ENCODE results near the gene ADARB1.
A peak's percentile ranks its signal among the peaks of the same experiment; 100 is the strongest.

Gene ADARB1

DNA sequence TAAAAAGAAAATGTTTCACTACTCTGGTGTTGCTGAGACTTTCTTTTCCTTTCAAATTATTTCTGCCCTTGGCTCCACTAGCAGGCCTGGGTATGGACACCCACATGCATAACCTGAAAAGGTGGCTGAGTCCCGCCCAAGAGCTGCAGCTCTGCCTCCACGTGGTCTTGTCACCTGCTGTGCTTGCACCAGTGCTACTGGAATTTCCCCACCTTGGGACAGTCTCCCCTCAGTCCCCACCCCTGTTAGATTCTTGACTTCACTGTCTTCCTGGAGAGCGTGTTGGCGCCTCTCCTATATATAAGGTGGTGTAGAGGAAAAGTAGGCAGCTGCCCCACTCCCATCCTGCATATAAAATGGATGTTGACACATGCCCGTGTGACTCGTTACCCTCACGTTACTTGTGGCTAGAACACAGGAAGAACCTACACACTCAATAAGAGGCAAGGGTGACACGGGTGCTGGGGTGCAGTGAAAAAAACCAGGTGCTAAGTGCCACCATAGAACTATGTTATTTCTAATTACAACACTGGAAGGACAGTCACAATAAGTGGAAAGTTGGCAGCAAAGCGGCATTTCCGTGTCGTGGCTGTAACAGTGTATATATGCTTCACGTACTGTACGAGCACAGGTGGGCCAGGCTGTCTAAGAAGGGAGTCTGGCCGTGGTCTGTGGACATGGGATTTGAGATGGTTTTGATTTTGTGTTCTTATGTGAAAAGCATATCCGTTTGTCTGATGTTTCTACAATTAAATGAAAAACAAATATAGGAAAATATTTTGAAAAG lies 152.4 kb downstream of the ADARB1 start:
- DNase-seq (ENCODE audit: low read depth in 2 of 2) = no peak

DNA sequence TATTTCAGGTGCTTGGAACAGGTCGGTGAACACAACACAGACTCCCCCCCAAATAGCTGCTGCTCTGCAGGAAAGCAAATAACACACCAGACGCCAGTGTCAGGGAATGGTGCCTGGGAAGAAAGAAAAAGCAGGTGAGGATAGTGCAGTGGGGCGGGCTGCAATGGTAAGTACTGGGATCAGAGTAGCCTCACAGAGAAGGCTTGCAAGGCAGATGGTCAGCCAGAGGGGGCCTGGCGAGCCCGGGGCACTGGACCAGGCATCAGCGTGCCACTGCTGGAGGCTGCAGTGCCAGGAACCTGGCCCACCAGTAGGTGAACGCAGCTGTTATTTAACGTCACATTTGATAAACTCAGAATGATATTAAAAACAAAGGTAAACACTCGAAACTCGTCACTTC lies 153.4 kb downstream of the ADARB1 start:
- no peak for DNase-seq (ENCODE audit: low read depth in 2 of 2)

DNA sequence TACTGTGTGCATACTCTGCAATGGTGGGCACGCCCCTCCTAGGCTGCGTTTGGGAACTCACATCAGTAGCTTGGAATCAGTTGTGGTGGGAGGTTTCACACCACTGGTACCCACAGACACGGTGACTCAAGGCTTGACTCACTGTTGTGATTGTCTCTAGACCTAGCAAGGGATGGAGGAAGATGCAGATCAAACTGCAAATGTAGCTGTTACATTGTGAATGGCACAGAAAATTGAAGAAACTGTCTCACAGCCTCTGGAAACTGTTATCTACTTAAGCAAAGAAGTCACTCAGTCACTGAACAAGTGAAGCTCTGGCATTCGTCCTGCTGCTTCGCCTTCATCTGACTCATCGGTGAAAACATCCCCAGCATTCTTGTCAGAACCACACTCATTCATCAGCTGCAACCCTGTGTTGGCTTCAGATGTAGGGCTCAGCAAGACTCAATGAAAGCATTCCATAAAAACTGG lies 153.8 kb downstream of the ADARB1 start:
- DNase-seq (ENCODE audit: low read depth in 2 of 2) = peak; percentile 97

DNA sequence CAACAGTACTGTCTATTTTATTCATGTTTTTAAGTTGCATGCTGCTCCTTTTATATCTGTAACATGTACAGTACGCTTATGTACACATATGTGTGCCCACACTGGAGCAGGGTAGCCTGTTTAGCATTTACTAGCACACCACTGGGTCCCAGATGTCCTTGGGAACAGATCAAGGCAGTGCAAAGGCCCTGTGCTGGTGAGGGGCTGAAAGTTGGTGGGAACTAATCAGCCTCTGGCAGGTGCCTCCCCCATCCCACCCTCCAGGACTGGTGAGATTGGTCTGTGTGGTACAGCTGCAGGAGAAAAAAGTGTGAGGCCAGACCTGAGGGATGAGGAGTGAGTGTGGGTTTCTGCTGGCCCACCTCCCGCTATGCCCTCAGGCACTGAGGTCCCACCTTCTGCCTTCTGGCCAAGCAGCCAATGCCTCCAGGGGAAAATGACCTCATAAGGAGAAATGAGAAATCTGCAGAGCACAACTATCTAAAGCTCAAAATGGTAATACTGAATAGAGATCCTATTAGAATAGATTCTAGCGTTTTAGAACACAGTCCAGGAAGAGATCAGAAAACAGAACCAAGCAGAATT lies 154.4 kb downstream of the ADARB1 start:
- DNase-seq (ENCODE audit: low read depth in 2 of 2) = no peak

DNA sequence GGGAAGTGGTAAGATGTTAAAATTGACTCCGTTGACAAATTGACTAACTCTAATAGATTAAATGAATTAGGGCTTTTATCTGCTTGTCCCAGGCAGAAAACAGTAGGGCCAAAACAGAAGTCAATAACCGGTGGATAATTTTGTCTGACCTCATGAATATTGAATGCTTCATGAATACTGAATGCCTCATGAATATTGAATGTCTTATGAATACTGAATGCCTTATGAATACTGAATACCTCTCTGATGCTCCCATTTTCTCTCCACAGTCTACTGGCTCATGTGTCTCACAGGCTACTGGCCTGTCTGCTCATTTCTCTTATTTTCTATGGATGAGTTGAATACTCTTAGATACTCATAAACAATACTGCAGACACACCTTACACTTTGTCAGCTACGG lies 157.3 kb downstream of the ADARB1 start:
- DNase-seq (ENCODE audit: low read depth in 2 of 2) = no peak

DNA sequence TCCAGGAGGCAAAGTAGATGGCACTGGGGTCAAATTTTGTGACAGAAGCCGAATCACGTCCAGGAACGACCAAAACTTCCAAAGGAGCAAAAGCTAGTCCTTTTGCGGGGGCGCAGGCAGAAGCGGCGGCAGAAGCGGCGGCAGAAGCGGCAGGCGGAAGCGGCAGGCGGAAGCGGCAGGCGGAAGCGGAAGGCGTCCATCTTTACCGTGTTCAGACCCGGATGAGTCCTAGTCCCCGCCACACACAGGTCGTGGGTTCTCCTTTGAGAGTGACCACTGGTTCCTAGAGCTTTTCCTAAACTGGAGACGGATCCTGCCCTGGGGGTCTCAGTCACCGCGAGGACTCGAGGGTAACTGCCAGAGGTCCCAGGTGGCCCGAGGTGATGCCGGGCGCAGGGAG lies 159.7 kb downstream of the ADARB1 start:
- DNase-seq (ENCODE audit: low read depth in 2 of 2) = no peak

DNA sequence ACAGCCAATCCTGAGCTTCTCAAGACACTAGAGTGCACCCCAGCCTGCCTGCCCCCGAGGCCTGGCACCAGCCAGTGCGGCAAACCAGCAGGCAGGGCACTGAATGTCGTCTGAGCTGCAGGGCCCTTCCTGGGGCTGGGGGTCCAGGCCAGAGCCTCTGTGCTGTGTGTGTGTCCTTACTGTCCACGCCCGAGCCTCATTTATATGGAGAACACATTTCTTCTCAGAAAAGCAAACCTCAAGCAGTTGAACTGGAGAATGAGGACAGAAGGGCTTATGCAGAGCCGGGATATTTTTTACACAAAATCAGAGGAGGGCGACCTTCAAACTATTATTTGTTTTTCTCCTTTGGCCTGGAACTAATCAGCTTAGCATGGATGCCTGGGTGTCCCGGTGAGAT lies 160.6 kb downstream of the ADARB1 start:
- no peak for DNase-seq (ENCODE audit: low read depth in 2 of 2)

DNA sequence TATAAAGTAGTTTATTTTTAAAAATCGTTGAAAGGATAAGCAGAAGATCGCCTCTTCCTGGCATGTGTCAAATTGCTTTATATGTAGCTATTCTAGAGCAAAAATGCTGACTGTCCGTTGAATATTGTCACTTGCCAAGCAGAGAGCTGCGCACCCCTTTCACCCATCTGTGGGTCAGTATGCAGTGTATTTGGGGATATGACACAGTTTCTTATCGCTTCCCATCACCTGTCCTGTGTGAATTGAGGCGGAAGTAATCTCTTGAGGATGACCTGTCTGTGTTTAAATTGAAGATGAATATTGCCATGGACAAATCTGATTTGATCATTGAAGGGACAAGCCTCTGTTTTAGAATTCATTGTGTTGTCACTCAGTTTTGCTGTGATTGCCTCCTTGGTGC lies 161.1 kb downstream of the ADARB1 start:
- no peak for DNase-seq (ENCODE audit: low read depth in 2 of 2)

DNA sequence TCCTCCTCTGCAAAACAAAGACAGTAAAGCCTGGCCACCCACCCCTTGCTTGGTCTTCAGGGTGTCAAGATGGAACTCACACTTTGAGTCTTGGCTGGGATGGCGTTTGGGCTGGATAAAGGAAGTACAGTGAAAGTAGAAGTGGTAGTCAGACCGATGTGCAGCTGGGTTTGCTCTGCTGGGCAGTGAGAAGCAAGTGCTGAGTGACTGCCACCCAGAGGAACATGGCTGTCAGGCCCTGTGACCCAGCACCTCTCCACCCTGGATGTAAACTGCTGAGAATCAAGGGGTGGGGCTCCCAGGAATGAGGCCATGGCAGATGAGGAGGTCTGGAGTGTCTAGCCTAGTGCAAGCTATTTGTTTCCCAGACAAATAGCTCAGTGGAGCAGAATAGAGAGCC lies 162.1 kb downstream of the ADARB1 start:
- DNase-seq (ENCODE audit: low read depth in 2 of 2) = no peak

DNA sequence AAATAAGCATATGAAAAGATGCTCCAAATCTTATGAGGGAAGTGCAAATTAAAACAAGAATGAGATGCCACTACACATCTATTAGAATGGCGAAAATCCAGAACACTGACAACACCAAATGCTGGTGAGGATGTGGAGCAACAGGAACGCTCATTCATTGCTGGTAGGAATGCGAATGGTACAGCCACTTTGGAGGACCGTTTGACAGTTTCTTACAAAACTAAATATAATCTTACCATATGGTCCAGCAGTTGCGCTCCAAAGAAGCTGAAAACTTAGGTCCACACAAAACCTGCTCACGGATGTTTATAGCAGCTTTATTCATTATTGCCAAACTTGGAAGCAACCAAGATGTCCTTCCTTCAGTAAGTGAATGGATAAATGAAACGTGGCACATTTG lies 163.0 kb downstream of the ADARB1 start:
- DNase-seq (ENCODE audit: low read depth in 2 of 2) = no peak

DNA sequence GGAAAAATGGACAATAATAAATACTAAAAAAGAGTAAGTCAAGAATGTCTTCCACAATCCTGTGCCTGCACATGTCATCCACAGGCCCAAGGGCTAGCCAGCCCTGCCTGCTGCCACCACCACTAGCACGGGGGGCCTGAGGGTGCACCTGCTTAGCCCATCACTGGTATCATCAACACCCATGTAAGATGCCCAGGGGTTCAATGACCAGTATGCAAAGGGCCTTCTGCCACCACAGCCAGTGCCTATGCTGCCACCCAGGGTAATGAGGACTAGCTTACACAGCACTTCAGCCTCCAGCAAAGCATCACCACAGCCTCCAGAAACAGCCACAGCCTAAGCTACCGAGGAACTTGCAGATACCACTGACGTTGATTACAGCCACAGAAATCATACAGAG lies 167.0 kb downstream of the ADARB1 start:
- DNase-seq (ENCODE audit: low read depth in 2 of 2) = no peak

DNA sequence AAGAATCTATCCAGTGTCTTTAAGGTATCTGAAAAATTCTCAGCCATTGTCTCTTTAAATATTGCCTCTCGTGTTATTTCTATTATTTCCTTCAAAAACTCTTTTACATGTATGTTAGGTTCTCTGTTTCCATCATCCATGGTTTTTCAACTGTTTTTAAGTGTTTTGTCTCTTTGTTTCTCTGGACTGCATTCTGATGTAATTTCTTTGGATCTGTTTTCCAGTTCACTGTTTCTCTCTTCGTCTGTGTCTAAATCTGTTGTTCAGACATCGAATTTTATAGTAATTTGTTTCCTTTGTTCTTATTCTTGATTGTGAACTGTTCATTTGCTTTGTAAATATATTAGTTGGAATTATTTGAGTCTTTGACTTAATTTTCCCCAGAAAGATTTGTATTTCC lies 169.2 kb downstream of the ADARB1 start:
- no peak for DNase-seq (ENCODE audit: low read depth in 2 of 2)

DNA sequence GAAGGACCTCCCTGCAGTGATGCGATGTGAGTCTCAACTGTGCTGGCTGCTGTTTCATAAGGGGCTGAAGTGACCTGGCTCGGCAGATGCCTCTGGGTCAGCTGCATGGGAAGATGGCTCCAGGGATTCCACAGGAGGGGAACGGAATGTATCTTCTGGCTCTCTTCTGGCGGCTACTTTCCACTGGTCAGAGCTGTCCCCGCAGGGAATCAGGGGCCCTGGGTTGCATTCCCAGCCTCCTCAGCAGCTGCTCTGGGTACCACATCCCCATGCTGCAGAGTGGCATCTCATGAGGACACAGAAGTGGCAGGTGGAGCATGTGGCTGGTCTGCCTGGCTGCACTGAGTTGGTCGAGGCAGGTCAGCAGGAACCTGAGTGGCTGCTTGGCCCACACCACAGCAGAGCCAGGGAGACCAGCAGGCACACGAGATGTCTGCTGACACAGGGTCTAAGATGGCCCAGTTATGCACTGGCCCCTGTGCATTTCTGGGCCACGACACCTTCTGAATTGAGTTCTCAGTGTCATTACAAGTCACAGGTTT lies 170.5 kb downstream of the ADARB1 start:
- no peak for DNase-seq (ENCODE audit: low read depth in 2 of 2)

DNA sequence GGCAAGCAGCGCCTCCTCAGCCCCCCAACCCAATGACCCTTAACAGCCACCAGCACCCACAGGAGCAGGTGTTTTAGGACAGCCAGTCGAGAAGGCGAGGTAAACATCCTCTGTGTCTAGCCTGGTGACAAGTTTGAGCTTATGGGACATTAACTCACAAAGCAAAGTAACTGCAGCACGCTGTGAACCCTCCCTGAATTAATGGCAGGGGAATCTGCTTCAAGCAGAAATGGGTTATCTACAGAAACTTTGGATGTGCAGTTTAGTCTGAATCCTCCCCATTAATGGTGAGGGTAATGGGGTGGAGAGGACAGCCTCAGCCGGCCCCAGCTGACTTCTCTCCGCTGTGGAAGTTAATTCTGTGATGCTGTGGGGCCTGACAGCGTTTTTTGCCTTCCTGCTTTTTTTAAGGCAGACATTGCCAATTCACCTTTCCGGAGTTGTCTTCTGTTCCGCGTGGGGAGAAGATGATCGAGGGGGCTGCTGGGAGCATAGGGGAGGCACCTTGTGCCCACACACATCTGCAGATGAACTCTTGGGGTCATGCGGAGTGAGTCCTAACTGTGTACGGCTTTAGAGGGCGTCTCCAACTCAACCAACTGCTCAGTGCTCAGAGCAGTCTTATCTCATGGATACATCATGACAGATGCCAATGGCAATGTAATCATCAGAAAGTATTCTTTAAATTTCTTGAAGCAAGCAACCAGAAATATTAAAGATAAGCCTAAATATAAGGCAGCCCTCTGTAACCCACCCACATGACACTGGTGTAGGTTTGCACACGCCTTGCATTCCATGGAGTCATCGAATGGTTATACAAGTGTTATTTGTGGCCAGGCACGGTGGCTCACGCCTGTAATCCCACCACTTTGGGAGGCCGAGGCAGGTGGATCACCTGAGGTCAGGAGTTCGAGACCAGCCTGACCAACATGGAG lies 172.3 kb downstream of the ADARB1 start:
- no peak for DNase-seq (ENCODE audit: low read depth in 2 of 2)

DNA sequence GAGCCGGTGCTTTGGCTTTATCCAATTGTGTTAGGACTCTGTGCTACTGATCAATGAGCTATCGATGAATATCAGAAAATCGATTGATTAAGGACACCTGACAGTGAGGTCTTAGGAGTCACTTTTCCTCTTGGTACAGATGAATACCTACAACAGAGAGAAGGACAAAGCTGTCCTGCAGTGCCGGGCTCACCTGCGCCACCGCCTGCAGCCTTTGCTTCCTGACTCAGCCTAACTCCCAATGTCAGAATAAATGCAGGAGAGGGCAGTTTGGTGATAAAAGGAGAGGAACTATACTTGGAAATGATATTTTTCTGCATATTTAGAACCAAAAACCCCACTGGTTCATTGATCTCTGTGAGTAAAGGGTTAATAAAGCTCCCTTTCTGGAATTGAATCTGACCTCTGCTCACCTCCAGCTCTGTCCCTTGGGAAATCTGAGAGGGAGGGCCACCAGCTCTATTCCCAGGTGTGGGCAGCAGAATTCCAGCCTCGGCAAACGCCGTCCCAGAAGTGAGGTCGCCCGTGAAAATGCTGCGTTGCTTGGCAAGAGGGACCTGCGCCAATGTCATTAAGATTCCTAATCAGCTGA lies 174.0 kb downstream of the ADARB1 start:
- DNase-seq (ENCODE audit: low read depth in 2 of 2) = no peak

DNA sequence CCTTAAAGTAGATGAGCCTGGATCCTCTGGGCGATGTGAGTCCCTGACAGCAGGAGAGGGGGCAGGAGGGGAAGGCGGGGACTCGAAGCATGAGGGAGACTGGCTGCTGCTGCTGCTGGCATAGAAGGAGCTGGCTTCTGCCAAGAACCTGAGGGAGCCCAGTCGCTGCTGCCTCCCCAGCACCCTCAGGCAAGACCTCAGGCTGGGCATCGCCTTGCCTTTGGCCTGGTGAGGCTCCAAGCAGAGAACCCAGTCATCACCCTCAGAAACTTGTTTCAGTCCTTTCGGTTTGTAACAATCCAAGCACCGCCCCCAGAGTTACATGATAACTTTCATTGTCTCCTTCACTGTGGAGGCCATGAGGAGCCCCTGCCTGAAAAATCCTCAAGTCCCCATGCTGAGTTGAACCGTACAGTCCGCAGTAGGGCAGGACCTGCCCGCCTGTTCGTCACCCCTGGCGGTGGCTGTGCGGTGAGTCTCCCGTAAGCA lies 174.6 kb downstream of the ADARB1 start:
- no peak for DNase-seq (ENCODE audit: low read depth in 2 of 2)

DNA sequence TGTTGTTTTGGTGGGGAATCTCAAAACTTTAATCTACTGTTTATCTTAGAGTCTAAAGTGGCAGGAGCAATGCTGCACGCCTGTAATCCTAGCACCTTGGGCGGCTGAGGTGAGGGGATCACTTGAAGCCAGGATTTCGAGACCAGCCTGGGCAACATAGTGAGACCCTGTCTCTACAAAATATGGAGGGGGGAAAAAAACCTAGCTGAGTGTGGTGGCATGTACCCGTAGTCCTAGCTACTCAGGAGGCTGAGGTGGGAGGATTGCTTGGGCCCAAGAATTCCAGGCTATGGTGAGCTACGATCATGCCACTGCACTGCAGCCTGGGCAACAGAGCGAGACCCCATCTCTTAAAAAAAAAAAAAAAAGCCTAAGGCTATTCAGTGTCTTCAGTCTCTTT lies 175.2 kb downstream of the ADARB1 start:
- no peak for DNase-seq (ENCODE audit: low read depth in 2 of 2)

DNA sequence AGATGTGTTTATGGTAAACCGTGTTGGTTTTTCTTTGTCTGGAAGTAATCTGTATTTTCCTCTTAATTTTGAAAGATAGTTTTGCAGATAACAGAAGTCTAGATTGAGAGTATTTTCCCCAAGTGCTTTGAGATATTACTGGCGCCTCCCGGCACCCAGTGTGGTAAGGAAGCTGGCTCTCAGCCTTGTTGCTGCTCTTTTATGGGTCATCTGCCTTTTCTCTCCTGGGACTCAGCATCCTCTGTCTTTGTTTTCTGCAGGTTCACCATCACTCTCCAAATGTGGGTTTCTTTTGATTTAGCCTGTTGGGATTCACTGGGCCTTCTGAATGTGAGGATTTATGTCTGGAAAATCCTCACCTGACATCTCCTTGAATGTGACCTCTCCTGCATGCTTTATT lies 175.9 kb downstream of the ADARB1 start:
- no peak for DNase-seq (ENCODE audit: low read depth in 2 of 2)

DNA sequence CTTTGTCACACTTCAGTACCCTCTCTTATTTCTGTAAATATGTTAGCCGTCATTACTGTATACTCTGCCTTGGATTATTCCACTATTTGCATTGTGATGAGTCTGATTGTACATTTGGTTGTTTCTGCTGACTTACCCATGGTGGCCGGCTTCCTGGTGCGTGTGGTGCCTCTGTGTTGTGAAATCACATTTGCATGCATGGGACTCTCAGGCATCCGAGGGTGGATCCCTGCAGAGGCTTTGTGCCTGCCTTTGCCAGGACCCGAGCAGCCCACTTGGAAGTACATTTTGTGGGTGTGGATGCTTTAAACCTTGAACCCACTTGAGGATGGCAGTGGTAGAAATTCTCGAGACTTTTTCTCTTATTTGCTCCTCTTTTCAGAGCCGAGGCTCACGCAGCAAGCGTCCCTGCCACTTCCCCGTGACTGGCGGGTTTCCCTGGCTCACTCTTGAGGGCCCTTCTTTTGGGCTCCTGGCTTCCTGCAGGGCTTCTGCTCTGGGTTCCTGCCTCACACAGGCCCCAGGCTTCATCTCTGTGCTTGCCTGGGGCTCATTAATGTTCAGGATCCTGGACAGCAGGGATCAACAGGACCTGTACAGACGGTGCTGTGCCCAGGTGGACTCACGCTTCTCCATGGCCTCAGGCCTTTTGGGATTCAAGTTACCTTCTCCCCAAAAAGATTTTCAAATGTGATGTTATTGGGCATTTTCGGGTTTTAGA lies 176.7 kb downstream of the ADARB1 start:
- no peak for DNase-seq (ENCODE audit: low read depth in 2 of 2)

DNA sequence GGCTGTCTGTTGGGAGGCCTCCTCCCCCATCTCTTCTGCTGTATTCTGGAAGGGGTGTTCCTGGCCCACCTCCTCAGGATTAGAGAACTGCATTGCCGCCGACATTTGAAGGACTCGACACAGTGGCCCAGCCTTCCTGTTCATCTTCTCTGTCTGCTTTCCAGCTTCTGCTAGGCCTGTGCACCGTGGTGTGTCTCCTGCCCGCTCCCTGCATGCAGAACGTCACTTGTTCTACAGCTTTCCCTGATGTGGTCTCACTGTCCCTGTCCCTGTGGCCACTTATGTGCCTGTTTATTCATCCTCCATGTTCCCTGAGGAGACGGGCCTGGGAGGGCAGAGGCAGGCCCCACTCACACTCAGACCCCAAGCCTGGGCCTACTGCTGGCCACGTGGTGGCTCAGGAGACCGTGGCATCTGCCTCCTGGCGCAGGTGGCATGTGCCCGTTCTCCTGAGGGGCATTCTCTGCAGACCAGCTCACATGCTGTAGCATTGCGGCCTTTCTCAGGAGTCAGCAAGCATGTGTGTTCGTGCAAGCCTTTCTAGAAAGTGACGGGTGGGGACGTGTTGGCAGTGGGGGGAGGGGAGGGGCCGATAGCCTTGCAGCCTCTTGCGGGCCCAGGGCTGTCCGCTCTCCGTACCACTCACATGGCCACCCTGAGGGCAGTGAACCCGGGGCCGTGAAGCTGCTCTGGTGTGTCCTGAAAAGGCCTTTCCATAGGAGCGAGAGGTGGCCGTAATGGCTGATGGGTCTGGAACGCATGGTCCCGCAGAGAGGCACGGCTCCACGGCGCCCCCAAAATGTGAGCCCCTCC lies 177.5 kb downstream of the ADARB1 start:
- no peak for DNase-seq (ENCODE audit: low read depth in 2 of 2)

Measured in fibroblast of skin of left biceps (primary cell).